Endodermal cell (in vitro differentiated cells): ENCODE measurements around the gene CRCP. TPM values are rescaled to one million over a fixed set of nuclear protein-coding genes. Genes with fewer than 3 reads are reported as not detected.

ENCODE experiments used
- DNase-seq: peaks from one replicate; pipeline ENCODE4 v3.0.0-alpha.2; 2017
- H3K27ac ChIP-seq: 2 replicates; pipeline ENCODE4 v1.5.1; 2013; ENCODE audit warnings: mild to moderate bottlenecking, low read depth, low read length, moderate library complexity
- H3K27me3 ChIP-seq: 2 replicates; pipeline ENCODE4 v1.6.1; 2013; ENCODE audit warnings: mild to moderate bottlenecking, low read length, moderate library complexity; ENCODE audit not compliant: insufficient read depth, control insufficient read depth, poor library complexity, severe bottlenecking
- H3K36me3 ChIP-seq: 2 replicates; pipeline ENCODE4 v1.7.0; 2013; ENCODE audit warnings: mild to moderate bottlenecking, low read length, moderate library complexity; ENCODE audit not compliant: control insufficient read depth, insufficient read depth
- H3K4me1 ChIP-seq: one replicate; pipeline ENCODE4 v1.7.0; 2013; ENCODE audit warnings: low read length; ENCODE audit not compliant: control insufficient read depth, insufficient read depth
- H3K4me3 ChIP-seq: 2 replicates; pipeline ENCODE4 v1.5.1; 2013; ENCODE audit warnings: mild to moderate bottlenecking, low read length, moderate library complexity
- H3K9ac ChIP-seq: 2 replicates; pipeline ENCODE4 v1.6.1; 2013; ENCODE audit warnings: mild to moderate bottlenecking, low read length, moderate library complexity; ENCODE audit not compliant: poor library complexity, severe bottlenecking; ENCODE audit errors: extremely low read depth
- H3K9me3 ChIP-seq: 2 replicates; pipeline ENCODE4 v1.6.1; 2013; ENCODE audit warnings: mild to moderate bottlenecking, low read length, moderate library complexity; ENCODE audit not compliant: control insufficient read depth
- H3K27ac Mint-ChIP-seq: 2 replicates; pipeline ENCODE4 v1.8.0; 2020; ENCODE audit warnings: mixed read lengths
- H3K27me3 Mint-ChIP-seq: 2 replicates; pipeline ENCODE4 v1.8.0; 2021; ENCODE audit warnings: mild to moderate bottlenecking, mixed read lengths; ENCODE audit not compliant: insufficient read depth
- H3K36me3 Mint-ChIP-seq: 2 replicates; pipeline ENCODE4 v1.8.0; 2020; ENCODE audit warnings: low read depth, mixed read lengths
- H3K4me1 Mint-ChIP-seq: 2 replicates; pipeline ENCODE4 v1.8.0; 2020; ENCODE audit warnings: mixed read lengths
- H3K4me3 Mint-ChIP-seq: 2 replicates; pipeline ENCODE4 v1.8.0; 2020; ENCODE audit warnings: mild to moderate bottlenecking, moderate library complexity, mixed read lengths
- H3K9me3 Mint-ChIP-seq: 2 replicates; pipeline ENCODE4 v1.8.0; 2020; ENCODE audit warnings: mild to moderate bottlenecking, mixed read lengths
- CTCF ChIP-seq: fragments of 200-600 bp; sonication (generic); conservative IDR thresholded peaks from 2 replicates; pipeline ENCODE4 v1.5.0; 2021; ENCODE audit warnings: antibody characterized with exemption, mild to moderate bottlenecking
- WGBS, 2 experiments: methylation state at CpG; one replicate each; pipeline versions ENCODE4 v1.1.5 to v1.1.7; 2013; ENCODE audit warnings: missing lambda C conversion rate in 2 of 2, mixed read lengths in 1 of 2; ENCODE audit not compliant: insufficient coverage in 1 of 2, insufficient read length in 1 of 2; 5-methylcytosine and 5-hydroxymethylcytosine counted together
- total RNA-seq, 2 donors: library from RNA; stranded (reverse); fragmentation: NEBNext Ultra II Directional in 1 of 2; extraction: Animal tissue kit (Norgen Biotek cat#: 25700) in 1 of 2; gene quantifications; 2 replicates in 1 of 2; 3 replicates in 1 of 2; pipeline ENCODE4 v1.2.1, GENCODE V29; 2021

Gene CRCP
- total RNA-seq, 2 donors from 2014 or later: 25.9 to 27.8 TPM

DNA sequence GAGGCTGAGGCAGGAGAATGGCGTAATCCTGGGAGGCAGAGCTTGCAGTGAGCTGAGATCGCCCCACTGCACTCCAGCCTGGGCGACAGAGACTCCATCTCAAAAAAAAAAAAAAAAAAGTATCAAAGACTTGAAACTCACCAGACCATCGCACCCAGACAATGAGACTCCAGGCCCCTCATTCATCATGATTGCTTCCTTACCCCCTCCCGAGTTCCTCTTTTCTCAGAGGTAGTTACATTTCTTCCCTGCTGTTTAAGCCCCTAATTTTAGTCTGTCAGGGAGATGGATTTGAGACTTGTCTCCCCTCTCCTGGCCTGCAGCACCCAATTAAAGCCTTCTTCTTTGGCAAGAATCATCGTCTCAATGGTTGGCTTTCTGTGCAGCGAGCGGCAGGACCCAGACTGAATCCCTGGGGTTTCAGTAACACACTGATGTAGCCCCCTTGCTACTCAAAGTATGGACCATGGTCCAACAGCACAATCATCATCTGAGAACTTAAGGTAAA is 71.1 kb downstream of the CRCP start:
- no peak for TF ChIP-seq CTCF
- H3K36me3 ChIP-seq: no peaks in the 10 kb centered on the region
- no peak overlapping the region for H3K27ac ChIP-seq
- H3K27me3 ChIP-seq: no peaks in the 10 kb centered on the region
- no peak for DNase-seq
- H3K4me3 ChIP-seq: no peak overlapping the region
- Mint-ChIP-seq H3K36me3 (peaks cover 3% of the 10 kb centered on the region), H3K4me3 (no peak overlapping the region), H3K27me3 (peaks cover 2% of the 10 kb centered on the region), H3K27ac (no peak overlapping the region), H3K4me1 (peaks cover 5% of the 10 kb centered on the region), H3K9me3 (peaks cover 26% of the 10 kb centered on the region)
- 93 to 94% methylated on average over 5 to 8 of the region's 8 CpGs for WGBS, 2 experiments
- no peak overlapping the region for H3K9ac ChIP-seq
- no peaks in the 10 kb centered on the region for H3K4me1 ChIP-seq
- no peaks in the 10 kb centered on the region for H3K9me3 ChIP-seq

DNA sequence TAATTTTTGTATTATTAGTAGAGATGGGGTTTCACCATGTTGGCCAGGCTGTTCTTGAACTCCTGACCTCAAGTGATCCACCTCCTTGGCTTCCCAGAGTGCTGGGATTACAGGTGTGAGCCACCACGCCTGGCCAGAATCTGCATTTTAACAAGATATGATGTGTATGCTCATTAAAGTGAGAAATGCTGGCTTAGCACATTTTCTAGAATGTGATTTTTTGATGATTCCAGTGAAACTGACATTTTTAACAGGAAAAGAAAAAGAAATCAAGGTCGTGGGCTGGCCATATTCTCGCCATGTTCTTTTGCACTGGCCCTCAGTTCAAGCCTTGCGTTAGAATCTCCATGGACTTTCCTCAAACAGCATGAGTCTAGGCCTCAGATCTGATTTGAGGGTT is 72.3 kb downstream of the CRCP start:
- no peak for DNase-seq
- peaks cover 4% of the 10 kb centered on the region for H3K27me3 Mint-ChIP-seq
- Histone ChIP-seq H3K4me1 (no peaks in the 10 kb centered on the region), H3K27me3 (no peaks in the 10 kb centered on the region), H3K4me3 (no peak overlapping the region), H3K9ac (no peak overlapping the region), H3K36me3 (no peaks in the 10 kb centered on the region), H3K9me3 (no peaks in the 10 kb centered on the region), H3K27ac (no peak overlapping the region)
- peaks cover 5% of the 10 kb centered on the region for H3K4me1 Mint-ChIP-seq
- TF ChIP-seq CTCF: no peak
- 89 to 92% methylated on average over 4 of the region's 4 CpGs for WGBS, 2 experiments
- H3K4me3 Mint-ChIP-seq: no peak overlapping the region
- H3K36me3 Mint-ChIP-seq: peaks cover 3% of the 10 kb centered on the region
- no peak overlapping the region for H3K27ac Mint-ChIP-seq
- H3K9me3 Mint-ChIP-seq: peaks cover 26% of the 10 kb centered on the region

- no peak overlapping the region for H3K4me3 Mint-ChIP-seq
- H3K9me3 Mint-ChIP-seq: peaks cover 26% of the 10 kb centered on the region
- Histone ChIP-seq H3K4me3 (no peak overlapping the region), H3K9ac (no peak overlapping the region), H3K9me3 (no peaks in the 10 kb centered on the region), H3K27ac (no peak overlapping the region), H3K4me1 (no peaks in the 10 kb centered on the region), H3K36me3 (no peaks in the 10 kb centered on the region), H3K27me3 (no peaks in the 10 kb centered on the region)
- 76 to 85% methylated on average over 1 of the region's 1 CpG for WGBS, 2 experiments
- TF ChIP-seq CTCF: no peak
- no peak overlapping the region for H3K27ac Mint-ChIP-seq
- peaks cover 5% of the 10 kb centered on the region for H3K4me1 Mint-ChIP-seq
- peaks cover 4% of the 10 kb centered on the region for H3K27me3 Mint-ChIP-seq
- DNase-seq: no peak
- H3K36me3 Mint-ChIP-seq: peaks cover 3% of the 10 kb centered on the region
Measured at GRCh38 chr7:66187905-66188304, 73.3 kb downstream of the CRCP start.
